Panc1 (cell line): Measurements from ENCODE around the gene PCDHGC3. TPM values are rescaled to one million over a fixed set of nuclear protein-coding genes. Genes with fewer than 3 reads are reported as not detected.

Experiments
- ATAC-seq: fragments of 200-7000 bp; cut with Tn5 transposase; 2 replicates; pipeline ENCODE4 v1.9.1; 2020; ENCODE audit warnings: mild to moderate bottlenecking, moderate library complexity
- BruUV-seq: library from RNA; stranded (reverse); fragments of 400-500 nt; replicated peaks from 2 replicates; lab custom pipeline; 2021; lab: Mats Ljungman, UMichigan
- CTCF ChIA-PET: fragments of 300-600 bp; sonication (Branson Sonifier 250); formaldehyde crosslinking; loops from one replicate; lab custom pipeline; 2022; ENCODE audit warnings: antibody characterized with exemption; lab: Charles Lee
- POLR2A ChIA-PET: fragments of 300-600 bp; sonication (Branson Sonifier 250); formaldehyde crosslinking; loops from one replicate; lab custom pipeline; 2022; ENCODE audit warnings: antibody characterized with exemption; lab: Charles Lee
- DNase-seq: peaks from one replicate; pipeline ENCODE4 v3.0.0-alpha.2; 2010; ENCODE audit warnings: low read depth, low spot score
- H3K27ac ChIP-seq: 2 replicates; pipeline ENCODE4 v1.5.1; 2011; ENCODE audit warnings: mild to moderate bottlenecking, low read length, inconsistent platforms
- H3K27me3 ChIP-seq: fragments of 200-500 bp; sonication (Bioruptor generic); 2 replicates; pipeline ENCODE4 v1.6.0; 2014; ENCODE audit warnings: low read length, inconsistent platforms; ENCODE audit not compliant: control insufficient read depth, insufficient read depth
- H3K36me3 ChIP-seq: fragments of 200-500 bp; sonication (Bioruptor generic); 2 replicates; pipeline ENCODE4 v1.5.1; 2014; ENCODE audit warnings: inconsistent platforms, mild to moderate bottlenecking, low read length, moderate library complexity; ENCODE audit not compliant: control insufficient read depth, insufficient read depth
- H3K4me1 ChIP-seq: 2 replicates; pipeline ENCODE4 v1.5.1; 2011; ENCODE audit warnings: inconsistent platforms, mild to moderate bottlenecking, low read length, moderate library complexity; ENCODE audit not compliant: control insufficient read depth, insufficient read depth
- H3K4me3 ChIP-seq, 2 experiments: 2 replicates each; pipeline ENCODE4 v1.5.1; 2011 to 2012; ENCODE audit warnings: low read depth in 2 of 2, low read length in 2 of 2, mild to moderate bottlenecking in 2 of 2, inconsistent platforms in 1 of 2, moderate library complexity in 1 of 2
- H3K9me3 ChIP-seq: fragments of 200-500 bp; sonication (Bioruptor generic); 2 replicates; pipeline ENCODE4 v1.5.1; 2014; ENCODE audit warnings: low read depth, mild to moderate bottlenecking, inconsistent platforms, low read length, moderate library complexity; ENCODE audit not compliant: control insufficient read depth, insufficient read depth
- POLR2AphosphoS5 ChIP-seq: IDR thresholded peaks from 2 replicates; pipeline ENCODE4 v1.6.1; 2012; ENCODE audit warnings: mild to moderate bottlenecking, low read depth, low read length, moderate library complexity
- REST ChIP-seq, 2 experiments: IDR thresholded peaks; 2 replicates each; pipeline ENCODE4 v1.6.1; 2011 to 2012; ENCODE audit warnings: low read depth in 2 of 2, control low read depth in 1 of 2, low read length in 1 of 2, mild to moderate bottlenecking in 1 of 2, moderate library complexity in 1 of 2; ENCODE audit not compliant: insufficient read depth in 1 of 2
- TCF7L2 ChIP-seq: IDR thresholded peaks from 2 replicates; pipeline ENCODE4 v1.6.1; 2011; ENCODE audit warnings: mild to moderate bottlenecking, low read depth, low read length, inconsistent platforms
- in situ Hi-C: cut with HindIII; loops from 2 replicates; pipeline ENCODE4 v1.10.0; 2016; ENCODE audit warnings: low sequenced_read_pairs, low pct_unique_long_range_greater_than_20kb
- intact Hi-C: fragments of 100-400 bp; cut with micrococcal nuclease; formaldehyde crosslinking; loops from one replicate; pipeline ENCODE4 v1.10.0; 2022; ENCODE audit not compliant: unreplicated experiment
- total RNA-seq: library from RNA; stranded (reverse); gene quantifications from one replicate; pipeline ENCODE4 v1.2.1, GENCODE V29; 2021; ENCODE audit not compliant: unreplicated experiment
- TF ChIP-seq, protein P1 (sequence below): fragments of 450-650 bp; IDR thresholded peaks from 2 replicates; pipeline ENCODE4 v1.5.1; 2017; ENCODE audit warnings: mild to moderate bottlenecking

PCDHGC3 gene
- total RNA-seq, 1 experiment from 2014 or later = 54.1 TPM

GRCh38 chr5:141511771-141512325 is 36.1 kb downstream of the PCDHGC3 start:
- CTCF ChIA-PET = interaction anchor here (1.0 to 1.7 kb wide), 2 partner anchors 94 to 99 kb away, joined by 4 read pairs; partner anchors contain the start of genes PCDHGA10 and PCDHGB7
- TF ChIP-seq POLR2AphosphoS5 (no peak), REST (IDR thresholded peaks at IDR 0.05; ENCODE audit: insufficient read depth in 1 of 2, low read depth in 2 of 2, low read length in 1 of 2) (no peak)
- TF ChIP-seq, protein P1, sequence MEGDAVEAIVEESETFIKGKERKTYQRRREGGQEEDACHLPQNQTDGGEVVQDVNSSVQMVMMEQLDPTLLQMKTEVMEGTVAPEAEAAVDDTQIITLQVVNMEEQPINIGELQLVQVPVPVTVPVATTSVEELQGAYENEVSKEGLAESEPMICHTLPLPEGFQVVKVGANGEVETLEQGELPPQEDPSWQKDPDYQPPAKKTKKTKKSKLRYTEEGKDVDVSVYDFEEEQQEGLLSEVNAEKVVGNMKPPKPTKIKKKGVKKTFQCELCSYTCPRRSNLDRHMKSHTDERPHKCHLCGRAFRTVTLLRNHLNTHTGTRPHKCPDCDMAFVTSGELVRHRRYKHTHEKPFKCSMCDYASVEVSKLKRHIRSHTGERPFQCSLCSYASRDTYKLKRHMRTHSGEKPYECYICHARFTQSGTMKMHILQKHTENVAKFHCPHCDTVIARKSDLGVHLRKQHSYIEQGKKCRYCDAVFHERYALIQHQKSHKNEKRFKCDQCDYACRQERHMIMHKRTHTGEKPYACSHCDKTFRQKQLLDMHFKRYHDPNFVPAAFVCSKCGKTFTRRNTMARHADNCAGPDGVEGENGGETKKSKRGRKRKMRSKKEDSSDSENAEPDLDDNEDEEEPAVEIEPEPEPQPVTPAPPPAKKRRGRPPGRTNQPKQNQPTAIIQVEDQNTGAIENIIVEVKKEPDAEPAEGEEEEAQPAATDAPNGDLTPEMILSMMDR = no peak
- POLR2A ChIA-PET = no interaction called here
- in situ Hi-C loops = no loop called here
- H3K27me3 ChIP-seq = no peaks in the 10 kb centered on the region
- ATAC-seq (no peak), DNase-seq (no peak)
- no peaks in the 10 kb centered on the region; the same call in 1 of the 2 replicates for H3K36me3 ChIP-seq
- H3K9me3 ChIP-seq = no peaks in the 10 kb centered on the region
- no peak overlapping the region for H3K4me3 ChIP-seq
- TSS peak; percentile 90 for BruUV-seq
- H3K27ac ChIP-seq = no peak overlapping the region
- H3K4me1 ChIP-seq = peaks cover 31% of the 10 kb centered on the region
- intact Hi-C loops = no loop called here

DNA sequence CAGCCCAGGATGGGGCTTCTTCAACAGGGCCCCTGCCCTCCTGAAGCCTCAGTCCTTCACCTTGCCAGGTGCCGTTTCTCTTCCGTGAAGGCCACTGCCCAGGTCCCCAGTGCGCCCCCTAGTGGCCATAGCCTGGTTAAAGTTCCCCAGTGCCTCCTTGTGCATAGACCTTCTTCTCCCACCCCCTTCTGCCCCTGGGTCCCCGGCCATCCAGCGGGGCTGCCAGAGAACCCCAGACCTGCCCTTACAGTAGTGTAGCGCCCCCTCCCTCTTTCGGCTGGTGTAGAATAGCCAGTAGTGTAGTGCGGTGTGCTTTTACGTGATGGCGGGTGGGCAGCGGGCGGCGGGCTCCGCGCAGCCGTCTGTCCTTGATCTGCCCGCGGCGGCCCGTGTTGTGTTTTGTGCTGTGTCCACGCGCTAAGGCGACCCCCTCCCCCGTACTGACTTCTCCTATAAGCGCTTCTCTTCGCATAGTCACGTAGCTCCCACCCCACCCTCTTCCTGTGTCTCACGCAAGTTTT is 36.7 kb downstream of the PCDHGC3 start:
- peak overlapping the region; percentile 8 for H3K27ac ChIP-seq
- intact Hi-C loops = no loop called here

More for the DNA sequence above, 36.7 kb downstream of the PCDHGC3 start:
- Histone ChIP-seq H3K36me3 (no peaks in the 10 kb centered on the region; the same call in 1 of the 2 replicates), H3K9me3 (no peaks in the 10 kb centered on the region), H3K4me1 (peaks cover 34% of the 10 kb centered on the region), H3K4me3 (no peak overlapping the region; a peak in 1 of 4 replicates), H3K27me3 (no peaks in the 10 kb centered on the region)
- no TSS peak for BruUV-seq
- POLR2A ChIA-PET = no interaction called here
- no peak for TF ChIP-seq TCF7L2
- TF ChIP-seq, protein P1 = peak; percentile 96
- CTCF ChIA-PET = interaction anchor here (0.6 to 1.7 kb wide), 4 partner anchors 9 to 289 kb away, joined by 3 to 4 read pairs (median 4); partner anchors contain the start of genes PCDHB14, PCDHGA10 and PCDHGB7
- ATAC-seq = peak; percentile 46
- in situ Hi-C loops = no loop called here
- no peak for DNase-seq
